Activated T-cell treated with anti-CD3 and anti-CD28 coated beads for 24 hours (primary cell): ENCODE measurements around the gene IFI27L2.
"Not testable (repeated sequence)": the region's sequence is repeated elsewhere in the genome, so short reads cannot be mapped to it uniquely, and the experiment has no call there.

Source experiments
- DNase-seq: peaks from one replicate; pipeline ENCODE4 v3.0.0-alpha.2; 2020; ENCODE audit warnings: low read depth

Gene IFI27L2

GRCh38 chr14:94129111-94129757, at the start of gene IFI27L2:
Gene IFI27L2 (minus strand): TSS chr14:94129604. CDS start chr14:94129564, 40 bp downstream.
- DNase-seq = peak; percentile 59

- DNase-seq = no peak
Measured at GRCh38 chr14:94177806-94178205, 48.4 kb upstream of the IFI27L2 start.

- no peak for DNase-seq
Measured at GRCh38 chr14:94176808-94177207, 47.4 kb upstream of the IFI27L2 start.

- no peak for DNase-seq
Measured at GRCh38 chr14:94175747-94176146, 46.3 kb upstream of the IFI27L2 start.

- no peak for DNase-seq
Measured at GRCh38 chr14:94175011-94175745, 45.8 kb upstream of the IFI27L2 start.

GRCh38 chr14:94174604-94175010, 45.2 kb upstream of the IFI27L2 start:
- DNase-seq = no peak

- DNase-seq = peak; percentile 76
Measured at GRCh38 chr14:94173885-94174603, 44.6 kb upstream of the IFI27L2 start, which contains the start of gene PPP4R4. Gene PPP4R4 (plus strand): TSS chr14:94174322. CDS start chr14:94174466, 144 bp downstream.

- no peak for DNase-seq
Measured at GRCh38 chr14:94173471-94173884, 44.1 kb upstream of the IFI27L2 start.

GRCh38 chr14:94172545-94172944, 43.1 kb upstream of the IFI27L2 start:
- DNase-seq = no peak

GRCh38 chr14:94171208-94171607, 41.8 kb upstream of the IFI27L2 start:
- no peak for DNase-seq

GRCh38 chr14:94170136-94170535, 40.7 kb upstream of the IFI27L2 start:
- DNase-seq = no peak

- no peak for DNase-seq
Measured at GRCh38 chr14:94165744-94166143, 36.3 kb upstream of the IFI27L2 start.

GRCh38 chr14:94164685-94165431, 35.5 kb upstream of the IFI27L2 start:
- no peak for DNase-seq

GRCh38 chr14:94163796-94164195, 34.4 kb upstream of the IFI27L2 start:
- DNase-seq = no peak

GRCh38 chr14:94162466-94162865, 33.1 kb upstream of the IFI27L2 start:
- DNase-seq = no peak

- no peak for DNase-seq
Measured at GRCh38 chr14:94161981-94162380, 32.6 kb upstream of the IFI27L2 start.

- no peak for DNase-seq
Measured at GRCh38 chr14:94161058-94161457, 31.7 kb upstream of the IFI27L2 start.

- no peak for DNase-seq
Measured at GRCh38 chr14:94158239-94158883, 29.0 kb upstream of the IFI27L2 start.

GRCh38 chr14:94157197-94157596, 27.8 kb upstream of the IFI27L2 start:
- DNase-seq = no peak

GRCh38 chr14:94156143-94156542, 26.7 kb upstream of the IFI27L2 start:
- not testable (repeated sequence) for DNase-seq

- no peak for DNase-seq
Measured at GRCh38 chr14:94153750-94154342, 24.4 kb upstream of the IFI27L2 start.
